Tibial nerve (tissue), 4 donors: Measurements from ENCODE around the gene TRPV4. TPM values are rescaled to one million over a fixed set of nuclear protein-coding genes. Genes with fewer than 3 reads are reported as not detected.

ENCODE experiments used
- DNase-seq, 2 donors: peaks; one replicate each; pipeline ENCODE4 v3.0.0-alpha.2; 2019; ENCODE audit warnings: low spot score in 2 of 2
- H3K27ac ChIP-seq, 4 donors: fragments of 200-600 bp; sonication (generic) in 3 of 4; one replicate each; pipeline ENCODE4 v1.5.1; 2017 to 2019; ENCODE audit warnings: mild to moderate bottlenecking in 1 of 4
- H3K27me3 ChIP-seq, 2 donors: fragments of 200-600 bp; sonication (generic) in 1 of 2; one replicate each; pipeline versions ENCODE4 v1.5.1 to v1.6.0; 2017 to 2019
- H3K36me3 ChIP-seq, 3 donors: fragments of 200-600 bp; sonication (generic); one replicate each; pipeline ENCODE4 v1.5.1; 2018 to 2019
- H3K4me1 ChIP-seq, 4 donors: fragments of 200-600 bp; sonication (generic) in 3 of 4; one replicate each; pipeline ENCODE4 v1.5.1; 2017 to 2019
- H3K4me3 ChIP-seq, 4 donors: fragments of 200-600 bp; sonication (generic) in 3 of 4; one replicate each; pipeline ENCODE4 v1.5.1; 2017 to 2019; ENCODE audit warnings: mild to moderate bottlenecking in 1 of 4, moderate library complexity in 1 of 4
- H3K9me3 ChIP-seq, 4 donors: fragments of 200-600 bp; sonication (generic) in 3 of 4; one replicate each; pipeline ENCODE4 v1.5.1; 2017 to 2019
- CTCF ChIP-seq, 5 experiments: fragments of 200-600 bp in 3 of 5; fragments of 450-650 bp in 2 of 5; sonication (generic) in 3 of 5; IDR thresholded peaks; one replicate each; pipeline ENCODE4 v1.5.1; 2016 to 2019; ENCODE audit warnings: antibody characterized with exemption in 5 of 5, mild to moderate bottlenecking in 3 of 5, moderate library complexity in 2 of 5
- EP300 ChIP-seq, 2 donors: sonication (generic); formaldehyde crosslinking; IDR thresholded peaks; one replicate each; pipeline ENCODE4 v1.6.1; 2017; ENCODE audit warnings: antibody characterized with exemption in 2 of 2, mild to moderate bottlenecking in 1 of 2
- POLR2A ChIP-seq, 2 donors: fragments of 450-650 bp; IDR thresholded peaks; one replicate each; pipeline ENCODE4 v1.6.1; 2017; ENCODE audit warnings: antibody characterized with exemption in 2 of 2, mild to moderate bottlenecking in 2 of 2, moderate library complexity in 2 of 2
- WGBS, 2 donors: methylation state at CpG; one replicate each; pipeline ENCODE4 v1.1.5; 2018; 5-methylcytosine and 5-hydroxymethylcytosine counted together
- total RNA-seq, 4 donors: library from RNA; depleted of rRNA; stranded (reverse); fragments of >200 nt; gene quantifications; one replicate each; pipeline ENCODE4 v1.1.0, GENCODE V29; 2016

Gene TRPV4
- total RNA-seq, 4 donors from 2014 or later: 0.42 to 3.0 (median 1.4) TPM

- 80 to 90% methylated on average over 7 of the region's 7 CpGs for WGBS, 2 donors
- no peaks in the 10 kb centered on the region for H3K36me3 ChIP-seq
- H3K27me3 ChIP-seq: peaks cover 0 to 2% of the 10 kb centered on the region in 2 donors
- H3K27ac ChIP-seq: no peak overlapping the region
- no peaks in the 10 kb centered on the region for H3K9me3 ChIP-seq
- no peak overlapping the region for H3K4me3 ChIP-seq
- no peaks in the 10 kb centered on the region for H3K4me1 ChIP-seq
- TF ChIP-seq CTCF (IDR thresholded peaks at IDR 0.05) (no peak), POLR2A (IDR thresholded peaks at IDR 0.05) (no peak), EP300 (IDR thresholded peaks at IDR 0.05) (no peak)
- DNase-seq: no peak
Measured at GRCh38 chr12:109816870-109817269, 16.3 kb downstream of the TRPV4 start.

DNA sequence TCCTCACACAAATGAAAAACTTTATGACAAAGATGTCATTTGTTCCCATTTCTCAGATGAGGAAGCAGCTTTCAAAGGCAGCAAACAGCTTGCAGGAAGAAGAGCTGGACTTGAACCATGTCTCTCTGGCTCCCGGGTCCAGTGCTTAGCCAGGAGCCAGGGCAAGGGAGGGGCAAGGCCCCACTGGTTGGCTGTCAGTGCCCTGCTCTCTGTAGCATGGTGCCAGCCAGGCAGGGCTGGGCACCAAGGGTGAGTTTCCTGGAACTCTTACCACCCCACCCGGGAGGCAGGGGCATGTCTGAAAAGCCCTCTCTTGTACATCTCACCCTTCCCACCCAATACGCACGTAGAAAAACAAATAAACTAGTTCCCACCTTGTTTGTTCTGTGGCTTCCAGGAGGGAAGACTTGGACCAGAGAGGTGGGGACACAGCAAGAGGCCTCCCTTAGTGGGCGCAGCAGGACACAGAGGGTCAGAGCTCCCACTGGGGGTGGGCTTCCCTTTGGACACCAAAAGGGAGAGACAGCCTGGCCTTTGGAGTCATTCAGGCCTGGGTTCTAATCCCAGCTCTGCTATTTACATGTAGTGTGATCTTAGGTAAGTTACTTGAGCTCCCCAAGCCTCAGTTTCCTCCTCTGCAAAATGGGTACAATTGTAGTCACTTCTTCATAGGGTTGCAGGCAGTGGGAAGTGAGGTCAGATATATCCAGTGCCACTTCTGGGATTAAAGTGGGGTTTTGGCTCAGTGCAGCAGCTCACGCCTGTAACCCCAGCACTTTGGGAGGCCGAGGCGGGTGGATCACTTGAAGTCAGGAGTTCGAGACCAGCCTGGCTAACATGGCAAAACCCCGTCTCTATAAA is 17.2 kb downstream of the TRPV4 start:
- H3K36me3 ChIP-seq: no peaks in the 10 kb centered on the region
- no peak overlapping the region for H3K27ac ChIP-seq
- peaks cover 0 to 2% of the 10 kb centered on the region in 2 donors for H3K27me3 ChIP-seq
- 74 to 79% methylated on average over 10 of the region's 10 CpGs for WGBS, 2 donors
- no peak overlapping the region for H3K4me3 ChIP-seq
- no peaks in the 10 kb centered on the region for H3K4me1 ChIP-seq
- H3K9me3 ChIP-seq: no peaks in the 10 kb centered on the region
- DNase-seq: no peak
- no peak for TF ChIP-seq CTCF (IDR thresholded peaks at IDR 0.05)
- no peak for TF ChIP-seq POLR2A (IDR thresholded peaks at IDR 0.05)
- no peak for TF ChIP-seq EP300 (IDR thresholded peaks at IDR 0.05)

GRCh38 chr12:109815225-109815624 is 18.0 kb downstream of the TRPV4 start:
- WGBS, 2 donors: 84 to 89% methylated on average over 3 to 4 of the region's 4 CpGs
- TF ChIP-seq EP300 (IDR thresholded peaks at IDR 0.05): no peak
- TF ChIP-seq POLR2A (IDR thresholded peaks at IDR 0.05): no peak
- no peak for TF ChIP-seq CTCF (IDR thresholded peaks at IDR 0.05)
- DNase-seq: no peak

DNA sequence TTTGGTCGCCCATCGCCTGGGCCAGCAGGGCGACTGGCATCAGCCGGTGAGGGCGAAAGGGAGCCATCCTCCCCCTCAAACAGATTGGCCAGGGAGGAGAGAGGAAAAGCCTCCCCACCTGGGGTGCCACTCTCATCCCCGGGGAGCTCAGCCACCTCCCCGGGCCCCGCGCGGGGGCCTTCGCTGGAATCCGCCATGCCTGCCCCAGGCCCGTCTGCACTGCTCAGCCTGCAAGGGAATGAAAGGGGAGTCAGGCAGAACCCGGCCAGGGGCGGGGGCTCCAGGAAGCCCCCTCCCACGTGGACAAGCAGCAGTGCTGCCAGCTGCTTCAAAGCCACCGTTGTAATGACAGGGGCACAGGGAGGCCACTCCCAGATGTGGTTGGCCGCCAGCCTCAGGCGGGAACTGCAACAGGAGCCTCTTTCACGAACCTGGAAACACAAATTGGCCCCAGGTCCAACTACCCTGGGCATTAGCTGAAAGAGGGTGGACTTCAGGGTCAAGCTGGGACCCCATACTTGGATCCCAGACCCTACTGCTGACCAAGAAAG is 18.5 kb downstream of the TRPV4 start:
- WGBS, 2 donors: 67 to 70% methylated on average over 20 of the region's 20 CpGs
- Histone ChIP-seq H3K27ac (no peak overlapping the region), H3K27me3 (peaks cover 0 to 2% of the 10 kb centered on the region in 2 donors), H3K9me3 (no peaks in the 10 kb centered on the region), H3K36me3 (no peaks in the 10 kb centered on the region), H3K4me1 (no peaks in the 10 kb centered on the region), H3K4me3 (no peak overlapping the region)
- DNase-seq: no peak
- TF ChIP-seq POLR2A (IDR thresholded peaks at IDR 0.05) (no peak), CTCF (IDR thresholded peaks at IDR 0.05) (no peak), EP300 (IDR thresholded peaks at IDR 0.05) (no peak)

More at GRCh38 chr12:109815225-109815624, 18.0 kb downstream of the TRPV4 start:
- no peaks in the 10 kb centered on the region for H3K9me3 ChIP-seq
- H3K27me3 ChIP-seq: peaks cover 0 to 2% of the 10 kb centered on the region in 2 donors
- no peaks in the 10 kb centered on the region for H3K4me1 ChIP-seq
- no peak overlapping the region for H3K4me3 ChIP-seq
- no peak overlapping the region for H3K27ac ChIP-seq
- H3K36me3 ChIP-seq: no peaks in the 10 kb centered on the region

DNA sequence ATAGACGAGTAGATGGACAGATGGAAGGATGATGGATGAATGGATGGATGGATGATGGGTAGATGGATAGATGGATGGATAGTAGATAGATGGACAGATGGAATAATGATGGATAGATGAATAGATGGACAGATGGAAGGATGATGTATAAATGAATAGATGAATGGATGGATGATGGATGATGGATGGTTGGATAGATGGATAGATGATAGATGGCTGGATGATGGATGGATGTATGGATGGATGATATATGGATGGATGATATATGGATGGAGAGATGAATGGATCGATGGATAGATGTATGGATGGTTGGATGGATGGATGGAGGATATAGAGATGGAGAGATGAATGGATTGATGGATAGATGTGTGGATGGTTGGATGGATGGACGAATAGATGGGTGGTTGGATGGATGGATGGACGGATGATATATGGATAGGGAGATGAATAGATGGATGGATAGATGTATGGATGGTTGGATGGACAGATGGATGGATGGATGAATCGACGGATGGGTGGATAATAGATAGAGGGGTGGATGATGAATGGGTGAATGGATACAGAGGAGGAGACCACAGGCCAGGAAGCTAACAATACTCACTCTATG is 19.3 kb downstream of the TRPV4 start:
- Histone ChIP-seq H3K4me1 (no peaks in the 10 kb centered on the region), H3K27ac (no peak overlapping the region), H3K36me3 (no peaks in the 10 kb centered on the region), H3K9me3 (no peaks in the 10 kb centered on the region), H3K4me3 (no peak overlapping the region), H3K27me3 (peaks cover 0 to 2% of the 10 kb centered on the region in 2 donors)
- TF ChIP-seq POLR2A (IDR thresholded peaks at IDR 0.05) (no peak), EP300 (IDR thresholded peaks at IDR 0.05) (no peak), CTCF (IDR thresholded peaks at IDR 0.05) (no peak)
- no peak for DNase-seq
- WGBS, 2 donors: 91 to 95% methylated on average over 6 of the region's 6 CpGs
